Ureter (tissue), 1 donor: ENCODE results near the gene PLTP. TPM values are rescaled to one million over a fixed set of nuclear protein-coding genes. Genes with fewer than 3 reads are reported as not detected.
A peak's percentile ranks its signal among the peaks of the same experiment; 100 is the strongest.
"Not testable (repeated sequence)": the region's sequence is repeated elsewhere in the genome, so short reads cannot be mapped to it uniquely, and the experiment has no call there.

Experiments
- DNase-seq: peaks from one replicate; pipeline ENCODE4 v3.0.0-alpha.2; 2020; ENCODE audit warnings: low spot score
- total RNA-seq: library from RNA; stranded (reverse); gene quantifications from one replicate; pipeline ENCODE4 v1.2.4, GENCODE V29; 2023
- donor health status: DM: yes; HTN: yes; CAD: no.

PLTP gene
- 101 TPM for total RNA-seq

- peak; percentile 76 for DNase-seq
Measured at GRCh38 chr20:45911486-45912343, at the start of gene PLTP. Gene PLTP (minus strand): TSS chr20:45912155. CDS start chr20:45911452, 703 bp downstream.

GRCh38 chr20:45959956-45960630 is 48.1 kb upstream of the PLTP start:
- DNase-seq, result no peak

- no peak for DNase-seq
Measured at GRCh38 chr20:45959126-45959525, 47.2 kb upstream of the PLTP start.

DNA sequence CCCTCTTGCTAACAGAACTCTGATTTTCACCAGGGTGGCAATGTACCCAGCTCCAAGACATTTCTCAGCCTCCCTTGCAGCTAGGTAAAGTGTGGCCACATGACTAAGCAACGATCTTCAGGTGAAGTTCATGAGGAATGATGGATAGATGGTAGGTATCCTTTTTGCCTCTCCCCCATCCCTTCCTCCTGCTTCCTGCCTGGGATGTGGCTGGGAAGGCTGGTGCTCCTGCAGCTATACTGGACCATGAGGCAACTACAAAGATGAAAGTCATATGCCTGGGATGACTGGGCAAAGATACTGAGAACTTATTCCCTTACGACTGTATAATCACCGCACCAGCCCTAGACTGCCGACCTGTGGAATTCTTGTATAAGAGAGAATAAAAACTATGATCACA is 46.6 kb upstream of the PLTP start:
- DNase-seq, result no peak

DNA sequence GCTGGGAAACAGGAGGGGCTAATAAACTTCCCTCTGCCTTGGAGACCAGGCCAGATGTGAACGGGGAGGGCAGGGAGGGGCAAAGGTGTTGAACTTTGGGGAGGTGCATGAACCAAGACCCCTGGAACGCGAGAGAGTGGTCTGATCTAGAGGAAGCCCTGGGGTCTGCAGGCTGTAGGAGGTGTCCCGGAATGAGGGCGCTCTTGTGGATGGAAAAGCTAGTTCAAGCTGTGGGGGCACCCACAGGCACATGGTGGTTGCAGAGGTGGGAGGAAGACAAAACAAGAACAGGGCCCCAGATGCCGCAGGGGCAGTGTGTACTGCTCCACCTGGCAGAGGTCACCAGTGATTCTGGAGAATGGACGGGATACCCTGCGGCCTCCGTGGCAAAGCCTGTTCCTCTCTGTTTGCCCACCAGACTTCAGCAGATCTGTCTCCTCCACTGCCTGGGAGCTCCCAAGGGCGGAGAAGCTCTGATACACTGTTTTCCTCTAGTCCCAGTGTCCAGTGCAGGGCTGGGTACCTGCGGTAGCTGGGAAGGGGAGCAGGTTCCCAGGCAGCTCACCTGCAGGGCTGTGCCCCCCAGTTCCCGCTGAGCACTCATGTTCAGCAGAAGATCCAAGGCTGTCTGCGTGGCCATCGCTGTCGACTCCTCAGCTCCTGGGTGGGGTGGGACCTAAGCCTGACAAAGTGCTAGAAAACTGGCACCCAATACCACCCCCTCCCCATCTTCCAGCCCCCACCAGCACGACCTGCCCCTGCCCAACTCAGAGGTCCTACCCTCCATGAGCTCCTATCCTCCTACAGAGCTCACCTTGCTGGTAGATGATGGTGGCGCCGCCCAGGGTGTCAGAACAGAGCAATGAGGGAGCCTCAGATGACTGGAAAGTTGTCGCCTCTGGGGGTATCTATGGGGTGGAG is 45.3 kb upstream of the PLTP start:
- DNase-seq, result no peak

GRCh38 chr20:45956326-45956725 is 44.4 kb upstream of the PLTP start:
- not testable (repeated sequence) for DNase-seq

DNA sequence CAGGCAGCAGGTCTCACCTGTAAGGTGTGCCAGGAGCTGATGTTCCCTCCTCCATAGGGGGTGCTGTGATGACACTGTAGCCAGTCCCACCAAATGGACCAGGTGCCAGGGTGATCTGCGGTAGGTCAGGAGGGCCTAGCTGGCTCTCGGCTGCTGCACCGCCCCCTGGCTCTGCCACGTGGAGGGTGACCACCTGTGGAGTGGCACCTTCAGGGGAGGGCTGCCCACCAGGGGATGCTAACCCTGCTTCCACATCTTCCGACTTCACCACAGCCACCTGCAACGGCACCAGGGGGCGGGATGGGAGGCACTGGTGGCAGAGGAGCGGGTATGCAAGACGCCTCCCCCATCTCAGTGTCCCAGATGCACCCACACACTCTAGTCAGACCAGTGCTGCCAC is 41.7 kb upstream of the PLTP start:
- no peak for DNase-seq

DNA sequence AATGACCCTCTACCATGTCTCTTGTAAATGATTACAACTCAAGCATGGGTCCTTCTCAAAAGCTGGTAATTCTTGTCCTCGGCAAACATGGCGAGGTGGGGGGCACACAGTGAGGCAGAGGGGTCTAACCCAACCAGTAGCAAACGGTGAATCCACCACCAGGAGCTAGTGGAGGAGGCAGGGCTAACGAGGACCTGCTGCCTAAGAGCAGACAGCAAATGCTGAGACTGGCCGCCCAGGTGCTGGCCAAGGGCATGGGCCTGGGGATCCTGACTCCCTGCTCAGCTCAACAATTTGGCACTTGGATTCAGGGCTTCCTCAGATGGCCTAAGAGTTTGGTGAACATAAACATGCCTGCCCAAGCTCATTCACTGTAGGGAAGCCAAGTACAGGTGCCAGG is 40.9 kb upstream of the PLTP start:
- no peak for DNase-seq

DNA sequence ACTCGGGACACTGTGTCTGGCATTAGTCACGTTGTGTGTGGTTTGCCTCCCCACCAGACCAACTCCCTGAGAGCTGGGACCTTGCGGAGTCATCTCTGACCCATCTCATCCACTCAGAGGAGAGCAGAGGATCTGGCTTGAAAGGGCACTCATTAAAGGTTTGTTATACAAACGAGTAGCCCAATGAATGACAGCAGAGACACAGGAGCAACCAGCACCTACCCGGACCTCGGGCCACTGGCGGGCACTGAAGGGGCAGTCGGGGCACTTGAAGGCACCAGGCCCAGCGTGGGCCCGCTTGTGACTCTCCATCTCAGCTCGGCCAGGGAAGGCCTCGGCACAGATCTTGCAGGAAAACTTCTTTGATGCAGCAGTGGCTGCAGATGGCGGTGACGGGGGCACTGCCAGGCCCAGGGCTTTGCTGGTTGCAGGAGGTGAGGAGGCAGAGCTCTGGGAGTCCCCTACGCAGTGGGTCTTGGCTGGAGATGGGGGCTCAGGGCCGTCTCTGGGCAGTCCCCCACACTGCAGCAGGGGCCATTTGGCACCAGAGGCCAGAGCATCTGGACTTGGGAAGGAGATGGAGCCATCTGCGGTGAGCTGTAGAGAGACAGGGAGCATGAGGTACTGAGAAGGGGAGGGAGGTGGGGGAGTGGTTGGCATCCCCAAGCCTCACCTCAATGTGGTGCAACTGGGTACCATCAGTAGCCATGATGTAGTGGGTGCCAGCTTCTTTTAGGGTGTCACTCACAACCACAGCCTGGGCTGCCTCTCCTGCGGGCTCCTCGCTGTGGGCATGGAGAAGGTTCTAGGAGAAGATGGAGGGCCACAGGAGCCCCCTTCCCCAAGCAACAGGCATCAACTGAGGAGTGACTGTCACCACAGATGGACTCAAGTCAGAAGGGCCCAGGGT is 40.2 kb upstream of the PLTP start:
- DNase-seq, result no peak

GRCh38 chr20:45950330-45950646 is 38.3 kb upstream of the PLTP start:
- DNase-seq, result no peak

DNA sequence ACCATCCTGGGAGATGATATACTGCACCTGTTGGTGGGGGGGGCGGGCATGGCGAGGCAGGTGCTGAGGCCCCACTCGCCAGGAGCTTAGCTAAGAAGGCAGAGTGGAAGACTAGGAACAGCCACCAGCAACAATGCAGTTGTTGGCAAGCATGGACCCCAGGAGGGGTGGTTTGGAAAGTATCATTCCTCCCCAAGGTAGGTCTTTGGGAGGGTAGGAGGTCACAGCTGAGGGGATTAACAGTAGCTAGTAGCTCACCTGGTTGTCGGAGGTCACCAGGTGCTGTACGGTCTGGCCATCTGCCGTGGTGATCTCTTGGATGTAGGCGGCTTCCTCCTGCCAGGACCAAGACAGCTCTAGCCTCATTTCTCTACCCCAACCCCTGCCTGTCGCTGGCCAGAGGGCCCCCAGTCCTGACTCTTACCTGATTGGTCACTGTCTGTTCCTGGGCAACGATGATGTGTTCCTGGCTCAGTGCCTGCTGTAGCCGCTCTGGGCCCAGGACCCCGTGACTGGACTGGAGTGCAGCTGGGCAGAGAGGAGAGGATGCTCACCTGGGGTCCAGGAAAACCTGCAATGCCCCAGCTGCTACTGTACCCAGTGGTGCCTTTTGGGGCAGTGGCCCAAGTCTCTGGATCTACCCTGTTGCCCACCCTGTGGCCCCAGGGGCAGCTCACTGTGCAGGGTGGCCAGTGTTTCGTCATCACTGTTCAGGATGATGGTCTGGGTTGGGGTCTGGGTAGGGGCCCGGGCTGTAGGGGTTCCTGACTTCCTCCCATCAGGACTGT is 37.8 kb upstream of the PLTP start:
- DNase-seq, result no peak

GRCh38 chr20:45948742-45949541 is 37.0 kb upstream of the PLTP start:
- no peak for DNase-seq

- DNase-seq, result no peak
Measured at GRCh38 chr20:45948261-45948733, 36.3 kb upstream of the PLTP start.

DNA sequence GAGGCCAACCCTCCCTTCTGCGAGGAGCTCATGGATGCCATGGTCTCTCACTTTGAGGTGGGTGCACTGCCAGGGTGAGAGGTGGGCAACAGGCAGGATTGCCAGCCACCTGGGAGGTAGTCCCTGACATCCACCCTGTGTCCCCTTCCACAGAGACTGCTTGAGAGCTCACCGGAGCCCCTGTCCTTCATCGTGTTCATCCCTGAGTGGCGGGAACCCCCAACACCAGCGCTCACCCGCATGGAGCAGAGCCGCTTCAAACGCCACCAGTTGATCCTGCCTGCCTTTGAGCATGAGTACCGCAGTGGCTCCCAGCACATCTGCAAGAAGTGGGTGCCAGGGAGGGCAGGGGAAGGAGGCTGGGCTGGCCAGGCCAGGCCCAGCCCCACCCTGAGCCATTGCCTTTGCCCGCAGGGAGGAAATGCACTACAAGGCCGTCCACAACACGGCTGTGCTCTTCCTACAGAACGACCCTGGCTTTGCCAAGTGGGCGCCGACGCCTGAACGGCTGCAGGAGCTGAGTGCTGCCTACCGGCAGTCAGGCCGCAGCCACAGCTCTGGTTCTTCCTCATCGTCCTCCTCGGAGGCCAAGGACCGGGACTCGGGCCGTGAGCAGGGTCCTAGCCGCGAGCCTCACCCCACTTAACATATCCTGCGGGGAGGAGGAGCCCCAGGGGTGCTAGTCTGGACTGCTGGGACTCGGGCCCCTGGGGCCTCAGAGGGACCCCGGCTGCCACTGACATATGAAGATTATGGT is 35.3 kb upstream of the PLTP start:
- no peak for DNase-seq

DNA sequence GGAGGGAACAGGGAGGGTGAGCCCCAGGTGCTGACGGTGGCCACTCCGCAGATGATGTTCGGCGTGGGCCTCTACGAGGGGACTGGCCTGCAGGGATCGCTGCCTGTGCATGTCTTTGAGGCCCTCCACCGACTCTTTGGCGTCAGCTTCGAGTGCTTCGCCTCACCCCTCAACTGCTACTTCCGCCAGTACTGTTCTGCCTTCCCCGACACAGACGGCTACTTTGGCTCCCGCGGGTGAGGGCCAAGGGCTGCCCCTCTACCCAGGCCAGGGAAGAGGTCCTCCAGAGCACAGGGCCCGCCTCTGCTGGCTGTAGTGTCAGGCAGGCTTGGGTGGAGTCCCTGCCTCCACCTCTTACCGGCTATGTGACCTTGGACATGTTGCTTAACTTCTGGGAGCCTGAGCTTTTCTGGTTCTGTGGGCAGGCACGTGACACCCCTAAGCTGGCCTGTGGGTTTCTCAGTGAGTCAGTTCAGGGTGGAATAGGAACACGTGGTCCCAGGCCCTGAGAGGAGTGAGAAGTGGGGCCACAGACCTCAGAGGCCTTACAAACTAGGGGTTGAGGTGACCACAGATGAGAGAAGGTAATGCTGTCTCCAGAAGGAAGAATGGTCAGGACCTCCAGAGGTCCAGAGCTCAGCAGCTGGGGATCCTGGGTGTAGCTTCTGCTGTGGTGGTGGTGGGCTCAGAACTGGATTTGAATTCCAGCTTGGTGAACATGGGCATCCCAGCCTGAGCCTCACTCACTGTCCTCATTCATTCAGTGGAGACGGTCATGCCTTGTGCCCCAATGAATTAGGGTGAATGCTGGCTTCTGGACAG is 34.4 kb upstream of the PLTP start:
- DNase-seq, result no peak

GRCh38 chr20:45945678-45946148 is 33.8 kb upstream of the PLTP start:
- DNase-seq, result no peak

DNA sequence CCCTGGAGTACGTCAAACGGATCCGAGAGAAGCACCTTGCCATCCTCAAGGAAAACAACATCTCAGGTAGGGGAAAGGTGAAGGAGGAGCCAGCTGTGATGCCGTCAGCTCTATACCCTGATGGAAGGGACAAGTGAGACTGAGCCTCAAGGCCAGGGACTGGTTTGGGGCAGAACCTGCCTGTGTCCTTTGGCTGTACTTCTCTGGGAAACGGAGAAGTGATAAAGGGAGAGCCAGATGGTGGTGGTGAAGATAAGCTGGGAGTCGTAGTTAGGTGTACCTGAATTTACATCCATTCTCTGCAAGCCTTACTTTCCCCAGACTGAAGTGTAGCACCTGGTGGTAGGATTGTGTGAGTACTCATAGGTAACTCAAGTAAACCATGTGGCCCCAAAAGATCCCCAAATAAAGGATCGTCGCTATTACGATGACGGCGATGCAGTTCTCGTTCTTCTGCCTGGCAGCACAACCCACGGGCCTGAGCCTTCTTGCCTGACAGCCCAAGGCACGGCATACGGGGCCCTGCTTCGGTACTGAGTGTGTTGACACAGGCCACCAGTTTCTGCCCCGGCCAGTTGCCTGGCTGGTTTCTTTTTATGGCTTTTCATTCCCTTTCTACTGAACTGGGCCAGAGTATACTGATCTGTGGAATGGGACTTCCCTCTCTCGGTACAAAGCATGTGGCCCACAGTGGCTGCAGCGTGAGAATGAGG is 33.2 kb upstream of the PLTP start:
- DNase-seq, result no peak
